GM12891 (cell line): ENCODE data around the gene CHCHD4.

ENCODE experiments used
- PAX5 ChIP-seq: IDR thresholded peaks from 2 replicates; pipeline ENCODE4 v1.6.1; 2011; ENCODE audit warnings: low read length, moderate library complexity, mild to moderate bottlenecking; ENCODE audit not compliant: insufficient read depth, severe bottlenecking
- POLR2A ChIP-seq: IDR thresholded peaks from 2 replicates; pipeline ENCODE4 v1.6.1; 2011; ENCODE audit warnings: low read depth, low read length, control low read depth
- POLR2AphosphoS5 ChIP-seq: IDR thresholded peaks from 2 replicates; pipeline ENCODE4 v1.6.1; 2011; ENCODE audit warnings: low read depth, low read length, control low read depth
- SPI1 ChIP-seq: IDR thresholded peaks from 2 replicates; pipeline ENCODE4 v1.6.1; 2011; ENCODE audit warnings: low read depth, low read length, control low read depth
- TAF1 ChIP-seq: IDR thresholded peaks from 2 replicates; pipeline ENCODE4 v1.6.1; 2011; ENCODE audit warnings: low read depth, low read length, control low read depth

GRCh38 chr3:14120111-14120920 is 4.4 kb downstream of the CHCHD4 start:
- TF ChIP-seq POLR2A (no peak), PAX5 (no peak), POLR2AphosphoS5 (no peak), SPI1 (no peak), TAF1 (no peak)
